HG02763 (cell line): ENCODE measurements around the gene QPCTL.
"Not testable (repeated sequence)": the region's sequence is repeated elsewhere in the genome, so short reads cannot be mapped to it uniquely, and the experiment has no call there.

Experiments
- ATAC-seq: cut with Tn5 transposase; IDR thresholded peaks from one replicate; pipeline ENCODE4 v1.9.1; 2021; ENCODE audit warnings: mild to moderate bottlenecking, moderate library complexity; ENCODE audit not compliant: unreplicated experiment

The QPCTL gene

DNA sequence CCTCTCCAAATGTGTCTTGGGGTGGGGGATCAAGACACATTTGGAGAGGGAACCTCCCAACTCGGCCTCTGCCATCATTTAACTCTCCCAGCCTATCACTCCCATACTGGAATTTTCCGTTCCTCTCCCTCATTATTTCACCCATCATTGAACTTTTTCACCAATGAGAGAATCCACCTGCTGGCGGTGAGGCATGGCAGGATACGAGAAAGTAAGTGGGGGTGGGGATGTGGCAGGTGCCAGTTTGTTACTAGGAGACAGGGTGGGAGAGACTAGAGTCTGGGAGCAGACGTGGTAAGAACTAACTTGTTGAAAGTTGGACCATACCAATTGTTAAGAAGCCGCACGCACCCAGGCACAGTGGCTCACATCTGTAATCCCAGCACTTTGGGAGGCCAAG, 17.5 kb upstream of the QPCTL start:
- ATAC-seq, result no peak

DNA sequence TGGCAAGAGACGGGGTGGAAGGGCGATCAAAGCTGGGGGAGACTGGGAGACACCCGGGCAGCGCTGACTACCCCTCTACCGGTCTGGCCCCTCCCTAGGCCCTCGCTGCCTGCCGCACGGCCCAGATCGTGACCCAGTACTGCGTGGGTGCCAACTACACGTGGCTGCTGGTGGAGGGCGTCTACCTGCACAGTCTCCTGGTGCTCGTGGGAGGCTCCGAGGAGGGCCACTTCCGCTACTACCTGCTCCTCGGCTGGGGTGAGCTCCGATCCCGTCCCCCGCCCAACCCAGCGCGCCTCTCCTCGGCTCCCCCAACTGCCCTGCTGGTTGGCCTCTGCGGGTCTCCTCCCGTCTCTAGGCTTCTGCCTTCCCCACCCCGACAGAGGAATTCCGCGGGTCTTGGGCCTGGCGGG, 15.6 kb upstream of the QPCTL start:
- no peak for ATAC-seq

DNA sequence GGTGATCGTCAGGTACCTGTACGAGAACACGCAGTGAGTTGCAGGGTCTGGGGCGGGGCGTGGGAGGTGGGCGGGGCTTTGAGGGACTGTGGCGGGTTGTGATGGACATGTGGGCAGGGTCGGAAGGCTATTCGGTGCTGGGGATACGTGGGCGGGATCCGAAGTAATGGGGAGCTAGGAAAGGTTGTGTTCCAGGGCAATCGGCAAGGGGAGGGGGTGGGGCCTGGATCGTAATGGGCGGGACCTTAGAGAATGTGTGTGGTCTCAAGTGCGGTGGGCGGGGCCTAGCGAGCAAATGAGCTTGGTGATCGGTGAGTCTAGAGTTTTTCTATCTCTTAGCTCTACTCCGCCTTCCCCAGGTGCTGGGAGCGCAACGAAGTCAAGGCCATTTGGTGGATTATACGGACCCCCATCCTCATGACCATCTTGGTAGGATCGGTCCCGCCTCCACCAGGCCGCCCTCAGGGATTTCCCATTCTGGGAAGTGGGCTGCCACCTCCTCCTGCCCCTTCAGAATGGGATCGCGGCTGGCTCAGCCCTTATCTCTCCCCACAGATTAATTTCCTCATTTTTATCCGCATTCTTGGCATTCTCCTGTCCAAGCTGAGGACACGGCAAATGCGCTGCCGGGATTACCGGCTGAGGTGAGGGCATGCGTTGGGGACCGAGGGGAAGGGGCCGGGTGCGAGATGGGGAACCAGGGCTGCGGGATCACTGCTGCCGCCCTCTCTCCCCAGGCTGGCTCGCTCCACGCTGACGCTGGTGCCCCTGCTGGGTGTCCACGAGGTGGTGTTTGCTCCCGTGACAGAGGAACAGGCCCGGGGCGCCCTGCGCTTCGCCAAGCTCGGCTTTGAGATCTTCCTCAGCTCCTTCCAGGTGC, 14.9 kb upstream of the QPCTL start:
- ATAC-seq, result peak; percentile 38

DNA sequence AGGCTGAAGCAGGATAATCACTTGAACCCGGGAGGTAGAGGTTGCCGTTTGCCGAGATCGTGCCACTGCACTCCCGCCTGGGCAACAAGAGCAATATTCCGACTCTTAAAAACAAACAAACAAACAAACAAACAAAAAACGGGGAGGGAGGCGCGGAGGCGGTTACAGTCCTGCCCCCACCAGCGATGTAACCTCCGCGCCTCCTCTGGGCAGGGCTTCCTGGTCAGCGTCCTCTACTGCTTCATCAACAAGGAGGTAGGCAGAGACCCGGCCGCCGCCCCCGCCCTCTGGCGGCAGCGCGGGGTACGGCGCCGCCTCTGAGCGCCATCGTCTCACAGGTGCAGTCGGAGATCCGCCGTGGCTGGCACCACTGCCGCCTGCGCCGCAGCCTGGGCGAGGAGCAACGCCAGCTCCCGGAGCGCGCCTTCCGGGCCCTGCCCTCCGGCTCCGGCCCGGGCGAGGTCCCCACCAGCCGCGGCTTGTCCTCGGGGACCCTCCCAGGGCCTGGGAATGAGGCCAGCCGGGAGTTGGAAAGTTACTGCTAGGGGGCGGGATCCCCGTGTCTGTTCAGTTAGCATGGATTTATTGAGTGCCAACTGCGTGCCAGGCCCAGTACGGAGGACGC, 11.0 kb upstream of the QPCTL start:
- ATAC-seq, result peak; percentile 72

DNA sequence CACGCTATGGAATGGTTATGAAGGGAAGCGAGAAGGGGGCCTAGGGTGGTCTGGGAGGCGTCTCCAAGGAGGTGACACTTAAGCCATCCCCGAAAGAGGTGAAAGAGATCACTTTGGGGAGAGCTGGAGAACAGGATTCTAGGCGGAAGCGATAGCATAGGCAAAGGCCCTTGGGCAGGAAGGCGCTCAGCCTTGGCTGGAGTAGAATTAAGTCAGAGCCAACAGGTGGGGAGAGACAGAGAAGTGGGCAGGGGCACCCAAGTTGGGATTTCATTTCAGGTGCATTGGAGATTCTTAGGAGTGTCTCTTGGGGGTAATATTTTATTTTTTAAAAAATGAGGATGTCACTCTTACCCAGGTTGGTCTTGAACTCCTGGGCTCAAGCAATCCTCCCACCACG, 10.3 kb upstream of the QPCTL start:
- no peak for ATAC-seq

DNA sequence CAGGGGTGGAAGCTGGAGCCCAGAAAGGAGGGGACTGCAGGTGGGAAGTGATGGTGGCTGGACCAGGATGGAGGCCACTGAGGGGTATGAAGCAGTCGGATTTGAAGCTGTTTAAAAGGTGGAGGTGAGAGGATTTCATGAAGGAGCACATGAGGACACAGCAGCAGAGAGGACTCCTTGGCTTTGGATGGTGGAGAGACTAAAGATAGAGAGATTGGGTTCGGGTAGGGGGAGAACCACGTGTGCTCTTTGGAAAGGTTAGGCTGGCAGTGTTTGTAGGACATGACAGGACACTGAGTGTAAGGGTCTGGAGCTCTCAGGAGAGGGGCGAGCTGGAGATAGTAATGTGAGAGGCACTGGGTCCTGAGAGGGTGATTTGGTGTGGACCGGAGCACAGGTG, 9.6 kb upstream of the QPCTL start:
- no peak for ATAC-seq

DNA sequence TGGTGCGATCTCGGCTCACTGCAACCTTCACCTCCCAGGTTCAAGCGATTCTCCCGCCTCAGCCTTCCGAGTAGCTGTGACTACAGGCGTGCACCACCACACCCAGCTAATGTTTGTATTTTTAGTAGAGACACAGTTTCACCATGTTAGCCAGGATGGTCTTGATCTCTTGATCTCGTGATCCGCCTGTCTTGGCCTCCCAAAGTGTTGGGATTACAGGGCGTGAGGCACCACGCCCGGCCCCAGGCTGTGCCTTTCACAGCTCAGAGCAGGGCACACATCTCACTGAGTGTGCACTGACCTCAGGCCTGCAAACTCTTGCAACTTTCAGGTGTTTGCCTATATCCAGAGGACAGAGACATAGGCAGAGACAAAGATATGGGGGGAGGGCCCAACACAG, 7.4 kb upstream of the QPCTL start:
- ATAC-seq, result not testable (repeated sequence)

DNA sequence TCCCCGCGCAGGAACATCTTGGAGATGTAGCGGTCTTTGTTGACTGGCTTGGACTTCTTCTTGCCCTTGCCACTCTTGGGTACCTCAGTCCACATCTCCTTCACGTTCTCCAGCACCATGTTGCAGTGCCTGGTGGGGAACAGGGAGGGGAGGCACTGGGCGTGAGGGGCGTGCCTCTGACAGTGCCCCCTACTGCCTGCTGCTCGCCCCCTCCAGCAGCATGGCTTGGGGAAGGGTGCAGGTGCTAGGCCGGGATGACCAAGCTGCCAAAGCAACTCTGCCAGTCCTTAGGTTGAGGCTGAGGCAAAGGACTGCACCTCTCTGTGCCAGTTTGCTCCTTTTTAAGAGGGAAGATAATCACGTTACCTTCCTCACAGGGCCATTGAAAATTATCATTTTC, 4.9 kb upstream of the QPCTL start:
- no peak for ATAC-seq

DNA sequence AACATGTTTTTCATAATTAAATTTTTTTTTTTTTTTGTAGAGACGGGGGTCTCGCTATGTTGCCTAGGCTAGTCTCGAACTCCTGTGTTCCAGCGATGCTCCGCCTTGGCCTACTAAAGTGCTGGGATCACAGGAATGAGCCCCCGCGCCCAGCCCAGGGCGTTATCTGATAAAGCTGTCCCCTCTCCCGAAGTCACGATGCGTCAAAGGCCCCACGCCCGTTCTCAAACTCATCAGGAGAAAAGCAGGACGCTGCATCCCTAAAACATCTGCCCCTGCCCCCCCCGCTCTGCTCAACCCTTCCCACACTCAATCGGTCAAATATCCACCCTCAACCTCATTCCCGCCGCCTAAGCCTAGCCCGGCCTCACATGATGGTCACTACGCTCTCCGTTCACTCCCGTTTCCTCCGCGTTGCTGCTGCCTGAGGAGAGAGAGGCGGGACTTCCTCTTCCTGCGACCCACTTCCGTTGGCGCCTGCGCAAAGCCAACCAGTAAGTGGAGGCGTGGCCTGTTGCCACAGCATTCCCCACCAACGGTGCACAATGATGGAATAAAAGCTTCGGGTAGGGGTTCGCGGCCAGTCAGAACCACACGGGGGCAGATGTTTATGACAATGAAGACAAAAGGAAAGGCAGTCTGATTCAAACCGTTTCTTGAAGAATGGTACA, 815 bp upstream of the QPCTL start, which contains the start of gene SNRPD2:
Gene SNRPD2 (minus strand): TSS at position 438 of the 671 bp plus-strand sequence. CDS start 65 bp downstream, at position 373.
- ATAC-seq, result peak; percentile 55

DNA sequence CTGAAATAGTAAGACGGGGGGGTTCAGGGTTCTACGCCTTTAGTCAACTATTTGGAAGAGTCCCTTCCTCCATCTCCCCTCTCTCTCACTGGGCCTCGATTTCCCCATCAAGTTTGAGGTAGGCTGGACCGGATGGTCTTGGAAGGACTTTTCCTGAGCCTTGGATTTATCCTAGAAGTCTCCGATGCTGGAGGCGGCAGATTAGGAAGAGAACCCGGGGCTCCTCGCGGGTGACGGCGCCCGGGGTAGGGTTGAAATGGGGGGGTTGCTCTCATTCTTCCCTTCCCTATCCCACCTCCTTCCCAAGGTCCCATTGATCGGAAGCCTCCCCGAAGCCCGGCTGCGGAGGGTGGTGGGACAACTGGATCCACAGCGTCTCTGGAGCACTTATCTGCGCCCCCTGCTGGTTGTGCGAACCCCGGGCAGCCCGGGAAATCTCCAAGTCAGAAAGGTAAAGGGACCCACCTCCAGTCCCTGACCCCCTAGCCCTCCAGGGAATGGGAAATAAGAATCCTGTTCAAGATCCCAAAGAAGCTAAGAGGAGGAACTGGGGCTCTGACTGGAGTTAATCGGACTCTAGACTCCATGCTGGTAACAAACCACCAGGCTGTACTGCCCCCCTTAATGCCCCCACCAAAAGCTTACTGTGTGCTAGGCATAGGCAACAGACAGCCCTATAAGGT, 781 bp downstream of the QPCTL start:
- no peak for ATAC-seq

DNA sequence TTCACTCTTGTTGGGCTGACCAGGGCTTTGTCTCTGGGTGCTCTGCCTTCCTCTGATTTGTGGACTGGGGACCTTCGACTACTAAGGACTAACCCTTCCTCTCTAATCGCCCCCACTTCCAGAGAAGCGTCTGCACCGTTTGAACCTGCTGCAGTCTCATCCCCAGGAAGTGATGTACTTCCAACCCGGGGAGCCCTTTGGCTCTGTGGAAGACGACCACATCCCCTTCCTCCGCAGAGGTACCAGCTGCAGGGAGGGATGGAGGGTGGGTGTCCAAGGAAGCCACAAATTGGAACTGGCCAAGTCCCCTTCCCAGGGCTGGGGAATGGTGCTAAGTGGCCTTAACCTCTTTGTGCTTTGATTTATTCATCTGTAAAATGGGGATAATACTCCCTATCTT, 9.2 kb downstream of the QPCTL start:
- no peak for ATAC-seq

DNA sequence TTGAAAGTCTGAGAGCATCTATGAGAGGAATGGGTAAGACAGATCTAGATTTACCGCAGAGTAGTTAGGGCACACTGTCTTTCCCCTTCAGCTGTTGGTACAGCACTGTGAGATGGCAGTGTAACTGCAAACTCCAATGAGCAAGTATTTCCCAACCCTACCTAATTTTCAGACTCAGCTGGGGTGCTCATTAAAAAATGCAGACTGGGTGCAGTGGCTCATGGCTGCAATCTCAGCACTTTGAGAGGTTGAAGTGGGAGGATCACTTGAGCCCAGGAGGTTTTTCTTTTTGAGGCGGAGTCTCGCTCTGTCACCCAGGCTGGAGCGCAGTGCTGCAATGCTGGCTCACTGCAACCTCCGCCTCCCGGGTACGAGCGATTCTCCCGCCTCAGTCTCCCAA, 12.6 kb downstream of the QPCTL start:
- no peak for ATAC-seq

DNA sequence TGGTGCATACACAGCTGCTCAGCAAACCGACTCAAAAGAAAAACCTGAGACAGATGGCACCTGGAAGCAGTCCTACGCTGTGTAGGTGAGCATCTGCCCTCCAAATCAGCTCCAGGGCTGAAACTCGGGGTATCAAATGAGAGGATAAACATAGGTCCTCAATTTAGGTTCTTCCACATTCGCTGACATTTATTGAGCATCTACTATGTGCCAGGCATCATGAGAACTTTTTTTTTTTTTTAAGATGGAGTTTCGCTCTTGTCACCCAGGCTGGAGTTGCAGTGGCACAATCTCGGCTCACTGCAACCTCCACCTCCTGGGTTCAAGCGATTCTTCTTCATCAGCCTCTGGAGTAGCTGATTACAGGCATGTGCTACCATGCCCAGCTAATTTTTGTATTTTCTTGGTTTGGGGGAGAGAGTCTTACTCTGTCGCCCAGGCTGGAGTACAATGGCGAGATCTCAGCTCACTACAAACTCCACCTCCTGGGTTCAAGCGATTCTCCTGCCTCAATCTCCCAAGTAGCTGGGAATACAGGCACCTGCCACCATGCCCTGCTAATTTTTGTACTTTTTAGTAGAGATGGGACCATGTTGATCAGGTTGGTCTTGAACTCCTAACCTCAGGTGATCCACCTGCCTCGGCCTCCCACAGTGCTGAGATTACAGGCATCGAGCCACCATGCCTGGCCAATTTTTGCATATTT, 13.4 kb downstream of the QPCTL start:
- ATAC-seq, result no peak

DNA sequence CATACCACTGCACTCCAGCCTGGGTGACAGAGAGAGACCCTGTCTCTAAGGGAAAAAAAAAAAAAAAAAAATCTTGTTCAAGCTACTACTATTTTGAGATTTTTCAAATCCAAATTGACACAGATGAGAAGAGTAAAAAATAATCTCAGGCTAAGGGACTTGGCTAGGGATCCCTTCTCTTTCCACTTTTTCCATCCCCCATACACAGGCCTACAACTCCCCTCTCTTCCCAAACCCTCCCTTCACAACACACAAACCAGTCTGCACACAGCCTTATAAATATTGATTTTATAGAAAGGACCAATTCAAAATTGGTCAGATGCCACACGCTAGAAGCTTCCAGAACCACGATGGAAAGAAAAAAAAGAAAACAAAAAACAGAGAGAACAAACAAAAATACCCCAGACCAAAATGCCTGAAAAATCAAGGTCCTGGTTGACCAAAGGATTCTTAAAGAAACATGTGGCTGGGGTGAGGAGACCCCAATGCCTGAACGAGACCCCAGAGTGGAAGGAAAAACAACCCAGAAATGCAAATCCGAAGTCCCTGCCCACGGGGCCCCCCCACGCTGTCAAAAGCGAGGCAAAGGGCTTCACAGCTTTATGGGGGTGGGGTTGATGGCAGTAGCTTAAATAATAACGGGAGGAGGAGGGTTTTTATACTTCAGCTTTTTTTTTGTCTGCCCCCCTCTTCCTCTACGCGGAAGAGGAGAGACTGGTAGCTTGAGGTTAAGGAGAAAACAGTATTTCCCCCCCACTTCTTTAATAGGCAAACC, 18.1 kb downstream of the QPCTL start:
- no peak for ATAC-seq

DNA sequence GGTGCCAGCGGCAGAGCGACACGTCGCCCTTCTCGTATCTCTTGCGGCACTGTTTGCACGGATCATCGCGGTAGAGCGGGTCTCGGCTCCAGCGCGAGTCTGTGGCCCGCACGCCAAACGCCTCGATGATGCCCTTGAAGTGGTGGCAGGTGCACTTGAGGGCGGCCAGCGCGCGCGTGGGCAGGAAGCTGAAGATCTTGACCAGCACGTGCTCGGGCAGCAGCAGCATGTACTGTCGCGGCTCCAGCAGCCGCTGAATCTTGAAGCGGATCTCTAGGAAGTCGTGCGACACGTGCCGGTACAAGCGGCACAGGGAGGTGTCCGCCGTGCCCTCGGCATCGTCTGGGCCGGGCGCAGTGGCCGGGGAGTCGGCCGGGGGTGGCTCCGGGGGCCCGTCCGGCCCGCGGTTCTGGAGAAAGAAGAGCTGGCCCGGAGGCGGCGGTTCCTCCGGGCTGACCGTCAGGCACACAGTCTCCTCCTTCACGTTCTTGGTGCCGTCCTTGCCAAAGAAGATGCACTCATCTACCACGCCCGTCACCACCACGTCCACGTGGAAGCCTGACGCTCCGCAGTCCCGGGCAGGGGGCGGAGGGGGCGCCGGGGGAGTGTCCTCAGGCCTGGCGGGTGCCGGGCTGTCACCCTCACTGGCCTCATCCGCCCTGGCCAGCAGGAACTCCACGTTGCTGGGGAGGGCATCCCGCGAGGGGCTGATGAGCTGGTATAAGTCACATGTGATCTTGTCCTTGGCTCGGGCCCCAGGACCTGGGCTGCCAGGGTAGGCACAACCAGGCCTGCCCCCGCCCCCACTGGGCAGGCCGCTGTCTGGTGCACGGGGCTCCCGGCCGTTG, 19.6 kb downstream of the QPCTL start:
- ATAC-seq, result no peak

DNA sequence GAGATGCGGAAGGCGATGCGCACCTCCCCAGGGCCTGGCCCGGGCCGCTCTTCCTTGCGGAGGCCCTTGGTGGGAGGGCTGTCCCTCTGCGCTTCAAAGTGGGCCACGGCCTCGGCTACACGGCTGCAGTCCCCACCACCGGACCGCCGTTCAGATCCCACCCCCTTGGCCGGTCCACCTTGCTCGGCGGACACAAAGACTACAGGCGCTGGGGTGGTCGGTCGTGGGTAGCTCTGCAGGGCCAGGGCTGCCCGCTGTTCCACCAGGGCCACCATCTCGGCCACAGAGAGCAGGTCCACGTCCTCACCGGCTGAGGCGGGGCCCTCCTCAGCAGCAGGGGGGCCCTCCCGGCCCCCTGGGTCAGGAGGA, 20.2 kb downstream of the QPCTL start:
- no peak for ATAC-seq

DNA sequence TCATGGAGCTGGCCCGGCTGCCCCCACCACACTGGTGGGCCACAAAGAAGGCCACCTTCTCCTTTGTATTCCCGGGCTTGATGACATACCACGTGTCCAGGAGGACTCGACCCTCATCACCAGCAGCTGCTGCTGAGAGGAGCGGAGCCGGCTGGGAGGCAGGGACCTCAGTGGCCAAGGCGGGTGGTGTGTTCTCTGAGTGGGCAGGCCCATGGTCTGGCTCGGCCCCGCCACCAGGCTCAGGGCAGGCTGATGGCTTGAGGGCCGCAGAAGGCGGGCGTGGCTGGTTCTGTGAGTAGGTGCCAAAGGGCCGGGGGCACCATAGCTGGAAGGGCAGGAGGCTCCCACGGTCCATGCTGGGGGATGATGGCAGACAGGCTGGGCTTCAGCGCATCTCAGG, 20.7 kb downstream of the QPCTL start:
- no peak for ATAC-seq

DNA sequence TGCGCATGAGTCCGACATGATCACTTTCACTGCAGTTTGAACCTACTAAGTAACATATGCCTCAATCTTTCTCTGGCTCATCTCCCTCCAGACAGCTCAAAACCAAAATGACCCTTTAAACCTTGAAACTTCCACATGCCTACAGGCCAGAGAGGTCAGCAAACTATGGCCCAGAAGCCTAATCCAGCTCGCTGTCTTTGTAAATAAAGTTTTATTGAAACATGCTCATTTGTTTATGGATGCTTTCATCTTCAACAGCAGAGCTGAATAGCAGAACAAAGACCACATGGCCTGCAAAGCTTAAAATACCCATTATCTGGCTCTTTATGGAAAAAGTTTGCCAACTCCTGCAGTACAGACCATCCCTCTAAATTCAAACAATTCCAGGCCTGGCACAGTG, 22.7 kb downstream of the QPCTL start:
- no peak for ATAC-seq
